Measurements from ENCODE around the gene LDLRAD3. TPM values are rescaled to one million over a fixed set of nuclear protein-coding genes. Genes with fewer than 3 reads are reported as not detected.
A peak's percentile ranks its signal among the peaks of the same experiment; 100 is the strongest.

The LDLRAD3 gene
- total RNA-seq, 1 experiment from 2014 or later = 12.1 TPM

DNA sequence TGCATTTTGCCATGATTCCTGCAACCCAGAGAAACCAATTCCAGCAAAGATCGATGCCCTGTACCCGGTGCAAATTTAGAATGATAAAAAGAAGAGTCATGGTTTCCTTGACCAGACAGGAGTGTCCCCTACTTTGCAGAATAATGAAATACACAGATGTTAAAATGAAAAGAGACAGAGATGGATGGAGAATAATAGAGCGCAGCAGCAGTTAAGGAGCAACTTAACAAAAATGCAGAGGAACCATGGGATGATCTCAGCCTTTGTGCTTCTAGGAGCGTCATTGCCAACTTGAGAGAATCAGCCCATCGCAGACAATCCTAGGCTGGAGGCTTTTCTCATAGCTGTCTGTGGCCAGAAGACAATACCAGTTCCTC is 127.1 kb downstream of the LDLRAD3 start:
- Mint-ChIP-seq H3K9me3 (peaks cover 19 to 23% of the 10 kb centered on the region in 2 experiments), H3K36me3 (ENCODE audit: insufficient read depth in 1 of 3, low read depth in 3 of 3) (peaks cover 23 to 30% (median 25%) of the 10 kb centered on the region in 3 experiments), H3K27me3 (ENCODE audit: low read depth) (no peaks in the 10 kb centered on the region), H3K4me1 (peaks cover 50 to 56% of the 10 kb centered on the region in 2 experiments), H3K4me3 (peak overlapping the region in 1 of 2 experiments; percentile 8; a peak in 1 of 5 replicates), H3K27ac (peak overlapping the region in 2 of 3 experiments; percentile 2 to 96; a peak in 5 of 7 replicates)
- TF ChIP-seq, protein P1, sequence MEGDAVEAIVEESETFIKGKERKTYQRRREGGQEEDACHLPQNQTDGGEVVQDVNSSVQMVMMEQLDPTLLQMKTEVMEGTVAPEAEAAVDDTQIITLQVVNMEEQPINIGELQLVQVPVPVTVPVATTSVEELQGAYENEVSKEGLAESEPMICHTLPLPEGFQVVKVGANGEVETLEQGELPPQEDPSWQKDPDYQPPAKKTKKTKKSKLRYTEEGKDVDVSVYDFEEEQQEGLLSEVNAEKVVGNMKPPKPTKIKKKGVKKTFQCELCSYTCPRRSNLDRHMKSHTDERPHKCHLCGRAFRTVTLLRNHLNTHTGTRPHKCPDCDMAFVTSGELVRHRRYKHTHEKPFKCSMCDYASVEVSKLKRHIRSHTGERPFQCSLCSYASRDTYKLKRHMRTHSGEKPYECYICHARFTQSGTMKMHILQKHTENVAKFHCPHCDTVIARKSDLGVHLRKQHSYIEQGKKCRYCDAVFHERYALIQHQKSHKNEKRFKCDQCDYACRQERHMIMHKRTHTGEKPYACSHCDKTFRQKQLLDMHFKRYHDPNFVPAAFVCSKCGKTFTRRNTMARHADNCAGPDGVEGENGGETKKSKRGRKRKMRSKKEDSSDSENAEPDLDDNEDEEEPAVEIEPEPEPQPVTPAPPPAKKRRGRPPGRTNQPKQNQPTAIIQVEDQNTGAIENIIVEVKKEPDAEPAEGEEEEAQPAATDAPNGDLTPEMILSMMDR (conservative IDR thresholded peaks at IDR 0.05) = no peak
- Histone ChIP-seq H2AFZ (ENCODE audit: low read length) (no peak overlapping the region), H3K4me2 (ENCODE audit: insufficient read depth, insufficient read length, low read length) (peak overlapping the region; percentile 32), H3K9ac (ENCODE audit: extremely low read depth, insufficient read length, low read length) (no peak overlapping the region), H3K23me2 (ENCODE audit: insufficient read length, low read depth, low read length, poor library complexity, severe bottlenecking) (no peaks in the 10 kb centered on the region), H3K9me3 (ENCODE audit: control insufficient read depth, low read depth, low read length) (no peaks in the 10 kb centered on the region), H4K20me1 (ENCODE audit: control insufficient read depth, insufficient read depth, insufficient read length) (no peaks in the 10 kb centered on the region), H2AK5ac (ENCODE audit: insufficient read length, low read length) (no peak overlapping the region), H2BK120ac (ENCODE audit: low read depth, low read length, poor library complexity, severe bottlenecking) (no peak overlapping the region), H3K56ac (ENCODE audit: insufficient read length, low read depth, low read length) (no peak overlapping the region), H3K27me3 (ENCODE audit: insufficient read depth, low read length) (no peaks in the 10 kb centered on the region), H2BK20ac (ENCODE audit: low read depth, low read length, poor library complexity, severe bottlenecking) (no peak overlapping the region), H3K79me1 (ENCODE audit: insufficient read depth, low read depth, low read length, poor library complexity, severe bottlenecking) (no peaks in the 10 kb centered on the region), H4K8ac (replicated peaks; ENCODE audit: insufficient read length, low read depth, low read length) (no peak overlapping the region), H4K5ac (ENCODE audit: insufficient read length, low read depth, low read length) (no peak overlapping the region), H3K4ac (ENCODE audit: low read depth, low read length) (no peak overlapping the region), H3K14ac (ENCODE audit: insufficient read depth, low read length) (no peak overlapping the region), H3K79me2 (ENCODE audit: insufficient read depth, low read length) (no peaks in the 10 kb centered on the region), H2BK15ac (ENCODE audit: low read depth, low read length) (no peak overlapping the region), H2BK5ac (ENCODE audit: insufficient read length, low read length) (no peak overlapping the region), H3K18ac (ENCODE audit: insufficient read length, low read depth, low read length) (no peak overlapping the region), H3K4me1 (ENCODE audit: insufficient read depth, low read length) (peaks cover 2% of the 10 kb centered on the region; the same call in 1 of the 2 replicates), H3K27ac (ENCODE audit: insufficient read length, low read depth, low read length) (peak overlapping the region; percentile 49), H3T11ph (ENCODE audit: low read length) (no peak overlapping the region), H4K91ac (ENCODE audit: insufficient read length, low read depth, low read length) (no peak overlapping the region), H3K23ac (ENCODE audit: insufficient read length, low read depth, low read length) (no peak overlapping the region), H2BK12ac (ENCODE audit: insufficient read length, low read depth, low read length) (no peak overlapping the region)
- DNase-seq = no peak
- WGBS (ENCODE audit: extremely low coverage, insufficient read length, low lambda C conversion rate) = no CpG with 5 or more reads among the region's 5 CpGs
